Loucy (cell line): ENCODE measurements around the gene B3GALT6.

Experiments
- CTCF ChIP-seq: fragments of 200-600 bp; sonication (generic); conservative IDR thresholded peaks from 2 replicates; pipeline ENCODE4 v1.5.1; 2014; ENCODE audit warnings: mild to moderate bottlenecking, antibody characterized with exemption, low read length
- EZH2phosphoT487 ChIP-seq: fragments of 200-600 bp; IDR thresholded peaks from 2 replicates; pipeline ENCODE4 v1.6.1; 2018; ENCODE audit warnings: antibody characterized with exemption, mild to moderate bottlenecking, moderate library complexity, borderline replicate concordance

GRCh38 chr1:1239227-1239613 lies 7.2 kb downstream of the B3GALT6 start:
- TF ChIP-seq CTCF = no peak
- no peak for TF ChIP-seq EZH2phosphoT487
